Measurements from ENCODE around the gene RABEP1.

The RABEP1 gene

DNA sequence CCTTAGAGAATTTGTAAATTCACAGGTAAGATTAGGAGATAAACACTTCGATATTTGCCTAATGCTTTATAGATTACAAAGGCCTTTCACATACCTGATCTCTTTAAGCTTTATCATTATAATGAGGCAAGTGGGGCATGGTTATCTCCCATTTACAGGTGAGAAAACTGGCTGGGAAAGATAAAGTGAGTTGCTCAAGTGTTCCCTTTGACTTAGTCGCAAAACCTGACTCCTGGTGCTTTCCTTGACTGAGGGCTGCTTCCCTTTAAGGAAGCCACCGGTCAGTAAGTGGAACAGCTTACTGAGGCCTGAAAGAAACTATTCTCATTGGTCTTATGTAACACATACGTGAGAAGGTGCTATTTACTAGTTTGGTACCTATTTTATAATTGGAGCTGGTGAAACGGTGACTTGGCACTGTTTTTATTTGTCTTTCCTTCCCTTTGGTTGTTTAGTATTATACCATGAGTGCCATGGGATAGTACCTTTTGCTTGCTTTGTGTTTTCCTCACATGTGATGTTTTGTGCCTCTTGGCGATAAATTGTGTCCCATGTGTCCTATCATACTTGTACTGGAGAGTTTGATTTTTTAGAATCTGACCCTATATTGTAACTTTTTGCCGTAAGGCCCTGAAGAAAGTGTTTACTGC lies 80.2 kb downstream of the RABEP1 start:
- no peak for DNase-seq

DNA sequence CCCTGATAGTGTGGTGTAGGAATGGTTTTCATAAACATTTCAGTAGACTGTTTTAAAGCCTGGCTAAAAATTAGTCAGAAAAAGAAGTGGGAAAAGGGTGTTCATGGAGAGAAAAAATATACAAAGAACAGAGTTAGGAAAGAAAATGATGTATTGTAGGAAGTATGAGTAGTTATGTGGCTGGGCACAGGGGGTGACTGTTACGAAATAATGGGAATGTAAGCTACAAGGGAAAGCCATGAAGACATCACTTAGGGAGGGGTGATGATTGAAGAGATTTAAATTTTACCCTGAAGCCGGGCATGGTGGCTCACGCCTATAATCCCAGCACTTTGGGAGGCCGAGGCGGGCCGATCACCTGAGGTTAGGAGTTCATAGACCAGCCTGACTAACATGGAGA lies 82.1 kb downstream of the RABEP1 start:
- DNase-seq, result no peak

DNA sequence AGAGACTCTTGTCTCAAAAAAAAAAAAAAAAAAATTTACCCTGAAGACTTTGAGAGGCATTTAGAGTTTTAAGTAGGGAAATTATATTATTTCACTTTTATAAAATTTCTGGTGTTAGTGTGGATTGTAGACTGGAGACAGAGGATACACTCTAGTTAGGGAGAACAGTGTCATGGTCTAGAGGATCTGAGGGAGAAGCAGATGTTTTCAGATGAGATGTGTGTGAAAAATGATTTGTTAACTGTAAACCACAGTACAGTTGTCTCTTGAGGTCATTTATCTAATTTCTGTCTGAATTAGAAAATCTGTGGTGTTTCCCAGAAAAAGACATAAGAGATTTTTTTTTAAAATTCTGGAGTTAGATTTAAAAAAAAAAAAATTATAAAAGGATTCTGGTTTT lies 82.6 kb downstream of the RABEP1 start:
- DNase-seq, result no peak

DNA sequence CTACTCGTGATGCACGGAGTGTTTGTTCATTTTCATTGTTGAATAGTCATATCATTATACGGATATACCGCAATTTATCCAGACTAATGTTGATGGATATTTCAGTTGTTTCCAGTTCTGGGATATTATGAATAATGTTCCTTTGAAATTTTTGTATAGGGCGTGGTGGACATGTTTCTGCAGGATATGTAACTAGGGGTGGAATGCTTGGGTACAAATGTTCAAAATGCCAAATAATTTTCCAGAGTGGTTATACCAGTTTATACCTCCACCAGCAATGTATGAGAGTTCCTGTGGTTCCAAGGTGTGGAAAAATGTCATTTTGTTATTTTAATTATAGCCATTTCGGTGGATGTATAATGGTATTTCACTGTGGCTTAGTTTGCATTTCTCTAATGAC lies 83.7 kb downstream of the RABEP1 start:
- no peak for DNase-seq

DNA sequence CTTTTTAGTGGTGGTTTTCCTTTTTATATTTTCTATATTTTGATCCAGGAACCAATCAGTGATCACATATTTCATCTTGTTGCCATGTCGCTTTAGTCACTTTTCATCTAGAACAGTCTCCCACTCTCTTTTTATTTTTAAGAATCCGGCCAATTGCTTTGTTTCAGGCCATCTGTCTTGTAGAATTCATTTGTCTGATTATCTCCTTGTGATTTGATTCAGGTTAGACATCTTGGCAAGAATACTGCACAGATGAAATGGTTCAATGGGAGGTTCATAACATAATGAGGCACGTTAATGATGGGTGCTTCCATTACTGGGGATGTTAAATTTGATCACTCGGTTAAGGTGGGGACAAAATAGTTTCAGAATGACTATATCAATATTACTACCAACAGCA lies 88.3 kb downstream of the RABEP1 start:
- no peak for DNase-seq

GRCh38 chr17:5373112-5373511 lies 91.0 kb downstream of the RABEP1 start:
- no peak for DNase-seq

- no peak for DNase-seq
These were observed 96.6 kb downstream of the RABEP1 start for GRCh38 chr17:5378566-5379207.

- DNase-seq, result no peak
These were observed 97.4 kb downstream of the RABEP1 start for GRCh38 chr17:5379351-5380107.

GRCh38 chr17:5380491-5381135 lies 98.5 kb downstream of the RABEP1 start:
- DNase-seq, result no peak

GRCh38 chr17:5381542-5381941 lies 99.5 kb downstream of the RABEP1 start:
- DNase-seq, result no peak

GRCh38 chr17:5391678-5392077 lies 109.6 kb downstream of the RABEP1 start:
- DNase-seq, result no peak

GRCh38 chr17:5396612-5397011 lies 114.5 kb downstream of the RABEP1 start:
- DNase-seq, result no peak

DNA sequence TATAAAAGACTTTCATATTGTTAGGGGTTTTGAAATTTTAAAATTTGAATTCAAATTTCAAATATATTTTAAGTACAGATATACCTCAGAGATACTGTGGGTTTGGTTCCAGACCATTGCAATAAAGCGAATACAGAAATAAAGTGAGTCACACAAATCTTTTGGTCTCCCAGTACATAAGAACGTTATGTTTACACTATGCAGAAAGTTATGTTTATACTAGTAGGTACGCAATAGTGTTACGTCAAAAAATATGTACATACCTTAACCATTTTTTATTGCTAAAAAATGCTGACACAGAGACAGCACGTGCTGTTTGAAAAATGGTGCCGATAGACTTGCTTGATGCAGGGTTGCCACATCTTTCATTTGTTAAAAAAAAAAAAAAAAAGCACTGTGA lies 117.7 kb downstream of the RABEP1 start:
- no peak for DNase-seq

DNA sequence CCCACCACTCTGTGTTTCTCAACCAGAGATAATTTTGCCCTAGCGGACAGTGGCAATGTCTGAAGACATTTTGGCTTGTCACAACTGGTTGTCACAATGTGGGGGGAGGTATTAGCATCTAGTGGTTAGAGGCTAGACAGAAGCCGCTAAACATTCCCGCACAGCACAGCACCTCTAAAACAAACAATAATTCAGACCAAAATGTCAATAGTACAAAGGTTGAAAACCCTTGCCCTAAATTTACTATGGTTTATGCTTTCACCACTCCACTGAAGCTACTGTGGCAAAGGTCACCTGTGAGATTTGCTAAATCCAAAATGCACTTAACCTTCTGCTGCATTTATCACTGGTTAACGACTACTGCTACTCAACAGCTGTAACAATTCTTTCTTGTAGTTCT lies 123.3 kb downstream of the RABEP1 start:
- no peak for DNase-seq

DNA sequence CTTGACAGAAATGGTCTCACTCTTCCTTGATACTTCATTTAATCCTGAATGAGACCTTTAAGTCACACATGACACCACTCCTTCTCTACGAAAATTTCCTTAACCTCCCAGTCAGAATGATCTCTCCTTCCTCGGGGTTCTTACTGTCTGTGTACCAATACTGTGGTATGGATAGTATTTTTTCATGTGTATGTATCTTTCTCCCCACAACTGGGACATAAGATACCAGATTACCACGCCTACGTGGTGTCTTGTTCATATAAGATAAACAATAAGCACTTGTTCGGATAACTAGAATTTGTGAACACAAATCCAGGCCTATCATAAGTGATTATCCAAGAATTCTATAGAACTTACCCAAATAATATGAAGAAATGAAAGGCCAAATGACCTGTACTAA lies 126.1 kb downstream of the RABEP1 start:
- no peak for DNase-seq

GRCh38 chr17:5410594-5411272 lies 128.6 kb downstream of the RABEP1 start:
- DNase-seq, result no peak

DNA sequence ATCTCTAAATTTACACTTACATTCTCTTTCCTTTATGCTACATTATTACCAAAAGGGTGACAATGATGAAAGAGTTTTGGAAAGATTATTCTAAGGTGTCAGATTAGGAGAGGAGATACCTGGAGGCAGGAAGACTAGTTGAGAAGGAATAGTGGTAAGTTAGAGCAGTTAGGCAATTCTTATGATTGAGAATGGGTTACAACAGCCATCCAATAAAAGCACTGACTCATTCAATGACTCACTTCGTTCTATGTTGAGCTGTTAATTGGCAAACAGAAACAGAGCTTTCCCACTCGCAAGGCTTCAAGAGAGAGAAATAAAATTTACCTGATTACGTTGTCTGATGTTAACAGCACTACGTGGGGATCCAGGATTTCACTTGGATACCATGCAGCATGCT lies 131.6 kb downstream of the RABEP1 start:
- no peak for DNase-seq

DNA sequence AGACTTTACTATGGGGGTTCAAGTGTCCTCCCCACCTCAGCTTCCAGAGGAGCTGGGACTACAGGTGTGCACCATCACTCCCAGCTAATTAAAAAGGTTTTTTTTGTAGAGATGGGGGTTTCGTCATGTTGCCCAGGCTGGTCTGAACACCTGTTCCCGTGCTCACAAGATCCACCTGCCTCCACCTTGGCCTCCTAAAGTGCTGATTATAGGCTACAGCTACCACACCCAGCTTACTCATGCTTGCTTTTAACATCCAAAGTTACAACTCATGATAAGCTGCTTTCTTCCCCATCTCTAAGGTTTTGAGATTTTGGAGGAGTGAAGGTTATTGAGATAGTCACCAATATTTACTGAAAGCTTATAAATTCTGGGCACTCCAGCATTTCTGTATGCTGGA lies 134.8 kb downstream of the RABEP1 start:
- DNase-seq, result no peak

DNA sequence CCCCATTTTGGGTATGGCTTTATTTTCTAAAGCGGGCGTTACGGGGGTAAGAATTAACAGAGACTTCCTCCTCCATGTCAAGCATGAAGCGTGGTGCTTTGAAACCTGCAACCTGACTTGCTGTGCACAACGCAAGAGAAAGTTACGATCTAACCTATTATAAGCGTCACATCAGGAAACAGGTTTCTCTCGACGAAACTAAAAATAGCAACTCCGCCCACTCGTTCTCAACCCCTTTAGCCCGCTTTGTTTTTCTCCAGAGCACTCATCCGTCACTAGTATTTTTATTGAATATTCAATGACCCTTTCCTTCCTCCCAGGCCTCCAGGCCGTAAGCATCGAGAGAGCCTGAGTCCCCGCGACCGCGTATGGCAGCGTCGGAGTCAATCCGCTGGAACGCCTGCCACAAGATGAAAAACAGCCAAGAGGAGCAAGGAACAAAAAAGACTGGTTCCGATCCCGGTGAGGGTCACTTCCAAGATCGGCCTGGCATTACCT lies 136.8 kb downstream of the RABEP1 start:
- peak; percentile 65 to 66 for DNase-seq

- peak; percentile 94 to 95 for DNase-seq
These were observed 137.4 kb downstream of the RABEP1 start, which contains the start of gene NUP88 for GRCh38 chr17:5419356-5419958. Gene NUP88 (minus strand): TSS chr17:5419662. CDS start chr17:5419650, 12 bp downstream.

- peak; percentile 80 to 87 for DNase-seq
These were observed 138.0 kb downstream of the RABEP1 start, which contains the start of gene RPAIN for GRCh38 chr17:5419959-5420653. Gene RPAIN (plus strand): TSS chr17:5420182. CDS start chr17:5420211, 29 bp downstream.

DNA sequence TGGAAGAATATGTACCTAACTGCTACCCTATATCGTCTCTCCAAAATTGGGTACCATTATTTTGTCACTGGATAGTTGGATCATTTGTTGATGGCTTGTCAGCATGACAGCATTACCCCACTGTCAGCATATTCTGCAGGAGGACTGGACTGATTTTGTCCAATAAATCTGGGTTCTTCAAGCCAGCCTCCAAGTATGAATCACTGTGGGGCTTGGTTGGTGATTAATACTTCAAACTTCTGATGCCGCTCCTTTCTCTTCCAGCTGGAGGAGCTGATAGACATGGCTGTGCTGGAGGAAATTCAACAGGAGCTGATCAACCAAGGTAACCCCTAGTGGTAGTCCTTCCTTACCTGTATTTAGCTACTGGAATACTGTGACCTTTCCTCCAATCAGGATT lies 140.4 kb downstream of the RABEP1 start:
- DNase-seq, result no peak

Measured in activated CD4-positive, alpha-beta T cell treated with anti-CD3 and anti-CD28 coated beads for 4 hours (primary cell).